Esophagus muscularis mucosa (tissue), 4 donors: ENCODE data around the gene CHD2. TPM values are rescaled to one million over a fixed set of nuclear protein-coding genes. Genes with fewer than 3 reads are reported as not detected.

Source experiments
- DNase-seq: peaks from one replicate; pipeline ENCODE4 v3.0.0-alpha.2; 2017; ENCODE audit errors: extremely low spot score
- H3K27ac ChIP-seq, 4 donors: fragments of 200-600 bp; sonication (generic); replicated peaks in 1 of 4; 1 replicate in 3 of 4; 2 replicates in 1 of 4; pipeline ENCODE4 v1.5.1; 2016 to 2019; ENCODE audit warnings: mild to moderate bottlenecking in 1 of 4
- H3K27me3 ChIP-seq, 4 donors: fragments of 200-600 bp; sonication (generic); one replicate each; pipeline versions ENCODE4 v1.5.1 to v1.6.0; 2016 to 2019
- H3K36me3 ChIP-seq, 4 donors: fragments of 200-600 bp; sonication (generic); one replicate each; pipeline ENCODE4 v1.5.1; 2016 to 2019
- H3K4me1 ChIP-seq, 4 donors: fragments of 200-600 bp; sonication (generic); one replicate each; pipeline ENCODE4 v1.5.1; 2016 to 2019
- H3K4me3 ChIP-seq, 4 donors: fragments of 200-600 bp; sonication (generic); 1 replicate in 2 of 4; 2 replicates in 2 of 4; pipeline ENCODE4 v1.5.1; 2016 to 2019; ENCODE audit warnings: mild to moderate bottlenecking in 4 of 4, moderate library complexity in 1 of 4
- H3K9me3 ChIP-seq, 4 donors: fragments of 200-600 bp; sonication (generic); 1 replicate in 3 of 4; 2 replicates in 1 of 4; pipeline ENCODE4 v1.5.1; 2016 to 2019
- EP300 ChIP-seq: sonication (generic); formaldehyde crosslinking; IDR thresholded peaks from one replicate; pipeline ENCODE4 v1.6.1; 2017; ENCODE audit warnings: antibody characterized with exemption
- POLR2A ChIP-seq: fragments of 450-650 bp; IDR thresholded peaks from one replicate; pipeline ENCODE4 v1.6.1; 2017; ENCODE audit warnings: antibody characterized with exemption, moderate library complexity, mild to moderate bottlenecking, low read depth
- POLR2AphosphoS5 ChIP-seq, 2 donors: sonication (generic); formaldehyde crosslinking; IDR thresholded peaks; one replicate each; pipeline ENCODE4 v1.6.1; 2017; ENCODE audit warnings: antibody characterized with exemption in 2 of 2
- WGBS: methylation state at CpG from one replicate; pipeline ENCODE4 v1.1.5; 2018; 5-methylcytosine and 5-hydroxymethylcytosine counted together
- intact Hi-C: fragments of 100-400 bp; cut with DNase I; formaldehyde crosslinking; loops from one replicate; pipeline ENCODE4 v1.15.1; 2023
- total RNA-seq, 4 donors: library from RNA; depleted of rRNA; stranded (reverse); fragments of >200 nt; gene quantifications; one replicate each; pipeline versions ENCODE4 v1.1.0 to v1.2.1, GENCODE V29; 2016
- TF ChIP-seq, protein P1 (sequence below), 3 experiments: fragments of 200-600 bp in 2 of 3; fragments of 450-650 bp in 1 of 3; sonication (generic) in 2 of 3; IDR thresholded peaks; one replicate each; pipeline ENCODE4 v1.5.1; 2017 to 2019; ENCODE audit warnings: antibody characterized with exemption in 3 of 3, mild to moderate bottlenecking in 2 of 3, moderate library complexity in 1 of 3

Gene CHD2
- total RNA-seq, 4 donors from 2014 or later, result 54.3 to 86.0 (median 62.8) TPM

GRCh38 chr15:93072411-93073394 lies 172.6 kb downstream of the CHD2 start:
- Histone ChIP-seq H3K9me3 (no peaks in the 10 kb centered on the region), H3K27me3 (peaks cover 0 to 15% (median 0%) of the 10 kb centered on the region in 4 donors), H3K4me3 (peak overlapping the region; percentile 74 to 96 (median 88)), H3K4me1 (peaks cover 16 to 85% (median 75%) of the 10 kb centered on the region in 4 donors), H3K27ac (peak overlapping the region; percentile 95 to 98 (median 97)), H3K36me3 (no peaks in the 10 kb centered on the region)
- intact Hi-C loops, result no loop called here
- 0% methylated on average over 18 of the region's 96 CpGs for WGBS
- DNase-seq, result no peak
- TF ChIP-seq POLR2A (peak; percentile 36), EP300 (no peak), POLR2AphosphoS5 (IDR thresholded peaks at IDR 0.05) (peak; percentile 65 to 90)
- TF ChIP-seq, protein P1, sequence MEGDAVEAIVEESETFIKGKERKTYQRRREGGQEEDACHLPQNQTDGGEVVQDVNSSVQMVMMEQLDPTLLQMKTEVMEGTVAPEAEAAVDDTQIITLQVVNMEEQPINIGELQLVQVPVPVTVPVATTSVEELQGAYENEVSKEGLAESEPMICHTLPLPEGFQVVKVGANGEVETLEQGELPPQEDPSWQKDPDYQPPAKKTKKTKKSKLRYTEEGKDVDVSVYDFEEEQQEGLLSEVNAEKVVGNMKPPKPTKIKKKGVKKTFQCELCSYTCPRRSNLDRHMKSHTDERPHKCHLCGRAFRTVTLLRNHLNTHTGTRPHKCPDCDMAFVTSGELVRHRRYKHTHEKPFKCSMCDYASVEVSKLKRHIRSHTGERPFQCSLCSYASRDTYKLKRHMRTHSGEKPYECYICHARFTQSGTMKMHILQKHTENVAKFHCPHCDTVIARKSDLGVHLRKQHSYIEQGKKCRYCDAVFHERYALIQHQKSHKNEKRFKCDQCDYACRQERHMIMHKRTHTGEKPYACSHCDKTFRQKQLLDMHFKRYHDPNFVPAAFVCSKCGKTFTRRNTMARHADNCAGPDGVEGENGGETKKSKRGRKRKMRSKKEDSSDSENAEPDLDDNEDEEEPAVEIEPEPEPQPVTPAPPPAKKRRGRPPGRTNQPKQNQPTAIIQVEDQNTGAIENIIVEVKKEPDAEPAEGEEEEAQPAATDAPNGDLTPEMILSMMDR (IDR thresholded peaks at IDR 0.05), result peak in 1 of 3 experiments; percentile 16

- TF ChIP-seq, protein P1 (IDR thresholded peaks at IDR 0.05), result no peak
- TF ChIP-seq POLR2A (no peak), POLR2AphosphoS5 (IDR thresholded peaks at IDR 0.05) (peak in 1 of 2 donors; percentile 13), EP300 (no peak)
- H3K9me3 ChIP-seq, result no peaks in the 10 kb centered on the region
- 5% methylated on average over 18 of the region's 30 CpGs for WGBS
- H3K36me3 ChIP-seq, result no peaks in the 10 kb centered on the region
- H3K4me1 ChIP-seq, result peaks cover 8 to 85% (median 75%) of the 10 kb centered on the region in 4 donors
- H3K4me3 ChIP-seq, result peak overlapping the region; percentile 74 to 96 (median 88)
- no peak for DNase-seq
- peaks cover 0 to 15% (median 0%) of the 10 kb centered on the region in 4 donors for H3K27me3 ChIP-seq
- peak overlapping the region; percentile 95 to 98 (median 97) for H3K27ac ChIP-seq
- intact Hi-C loops, result no loop called here
Measured at GRCh38 chr15:93073465-93073952, 173.4 kb downstream of the CHD2 start.

- Histone ChIP-seq H3K9me3 (no peaks in the 10 kb centered on the region), H3K27me3 (peaks cover 0 to 15% (median 0%) of the 10 kb centered on the region in 4 donors), H3K4me1 (peaks cover 10 to 85% (median 73%) of the 10 kb centered on the region in 4 donors), H3K27ac (peak overlapping the region; percentile 95 to 98 (median 97)), H3K36me3 (no peaks in the 10 kb centered on the region), H3K4me3 (no peak overlapping the region)
- TF ChIP-seq EP300 (no peak), POLR2A (no peak), POLR2AphosphoS5 (IDR thresholded peaks at IDR 0.05) (no peak)
- TF ChIP-seq, protein P1 (IDR thresholded peaks at IDR 0.05), result no peak
- WGBS, result 67% methylated on average over 11 of the region's 13 CpGs
- no peak for DNase-seq
- intact Hi-C loops, result no loop called here
Measured at GRCh38 chr15:93074599-93074998, 174.5 kb downstream of the CHD2 start.

DNA sequence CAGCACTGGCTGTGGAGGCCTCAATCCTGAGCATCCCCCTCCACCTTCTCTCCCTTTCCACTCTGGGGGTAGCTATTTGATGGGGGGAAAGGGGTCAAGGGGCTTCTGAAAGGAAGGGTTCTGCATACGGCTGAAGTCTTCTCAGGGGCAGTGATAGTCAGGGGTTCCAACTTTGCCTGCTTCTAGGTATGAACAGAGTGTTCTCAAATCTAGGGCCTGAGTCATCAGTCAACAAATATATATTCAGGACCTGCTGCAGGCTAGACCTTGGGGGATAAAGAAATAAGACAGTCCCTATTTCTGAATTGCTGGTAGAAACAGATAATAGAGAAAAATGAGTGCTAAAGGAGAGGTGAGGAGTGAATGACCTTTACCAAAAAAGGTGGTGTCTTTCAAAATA lies 176.1 kb downstream of the CHD2 start:
- DNase-seq, result no peak
- 82% methylated on average over 1 of the region's 1 CpG for WGBS
- no peak overlapping the region for H3K4me3 ChIP-seq
- H3K4me1 ChIP-seq, result peaks cover 18 to 91% (median 81%) of the 10 kb centered on the region in 4 donors
- peak overlapping the region; percentile 95 to 98 (median 97) for H3K27ac ChIP-seq
- H3K36me3 ChIP-seq, result no peaks in the 10 kb centered on the region
- H3K9me3 ChIP-seq, result no peaks in the 10 kb centered on the region
- intact Hi-C loops, result loop anchor here (5.0 kb wide), 1 partner anchor 274 kb away; no protein-coding TSS in a partner anchor
- TF ChIP-seq POLR2AphosphoS5 (IDR thresholded peaks at IDR 0.05) (no peak), POLR2A (no peak), EP300 (no peak)
- TF ChIP-seq, protein P1 (IDR thresholded peaks at IDR 0.05), result no peak
- peaks cover 0 to 15% (median 0%) of the 10 kb centered on the region in 4 donors for H3K27me3 ChIP-seq
